ENCODE data around the gene ACACB. TPM values are rescaled to one million over a fixed set of nuclear protein-coding genes. Genes with fewer than 3 reads are reported as not detected.

ACACB gene
- total RNA-seq, 6 experiments from 2014 or later = 107 to 237 (median 187) TPM

DNA sequence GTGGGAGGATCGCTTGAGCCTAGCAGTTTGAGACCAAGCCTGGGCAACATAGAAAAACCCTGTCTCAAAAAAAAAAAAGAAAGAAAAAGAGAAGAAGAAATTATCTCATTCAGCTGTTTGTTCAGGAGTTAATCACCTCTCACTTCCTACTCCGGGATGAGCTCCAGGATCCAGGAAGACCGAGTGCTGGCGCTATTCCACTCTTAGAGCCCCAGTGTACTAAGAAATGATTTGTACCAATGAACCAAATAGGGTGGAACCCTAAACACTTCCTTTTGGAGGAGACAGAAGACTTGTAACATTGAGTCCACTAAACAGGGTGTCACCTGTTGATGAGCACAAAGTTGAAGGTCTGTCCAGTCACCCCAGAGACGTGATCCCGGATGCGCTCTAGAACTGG, 26.7 kb upstream of the ACACB start:
- TF ChIP-seq POLR2A (IDR thresholded peaks at IDR 0.05) = no peak
- TF ChIP-seq, protein P1, sequence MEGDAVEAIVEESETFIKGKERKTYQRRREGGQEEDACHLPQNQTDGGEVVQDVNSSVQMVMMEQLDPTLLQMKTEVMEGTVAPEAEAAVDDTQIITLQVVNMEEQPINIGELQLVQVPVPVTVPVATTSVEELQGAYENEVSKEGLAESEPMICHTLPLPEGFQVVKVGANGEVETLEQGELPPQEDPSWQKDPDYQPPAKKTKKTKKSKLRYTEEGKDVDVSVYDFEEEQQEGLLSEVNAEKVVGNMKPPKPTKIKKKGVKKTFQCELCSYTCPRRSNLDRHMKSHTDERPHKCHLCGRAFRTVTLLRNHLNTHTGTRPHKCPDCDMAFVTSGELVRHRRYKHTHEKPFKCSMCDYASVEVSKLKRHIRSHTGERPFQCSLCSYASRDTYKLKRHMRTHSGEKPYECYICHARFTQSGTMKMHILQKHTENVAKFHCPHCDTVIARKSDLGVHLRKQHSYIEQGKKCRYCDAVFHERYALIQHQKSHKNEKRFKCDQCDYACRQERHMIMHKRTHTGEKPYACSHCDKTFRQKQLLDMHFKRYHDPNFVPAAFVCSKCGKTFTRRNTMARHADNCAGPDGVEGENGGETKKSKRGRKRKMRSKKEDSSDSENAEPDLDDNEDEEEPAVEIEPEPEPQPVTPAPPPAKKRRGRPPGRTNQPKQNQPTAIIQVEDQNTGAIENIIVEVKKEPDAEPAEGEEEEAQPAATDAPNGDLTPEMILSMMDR (IDR thresholded peaks at IDR 0.05) = no peak
- no peaks in the 10 kb centered on the region for H3K9me3 ChIP-seq
- DNase-seq = no peak
- WGBS (ENCODE audit: insufficient coverage, low coverage, low lambda C conversion rate, missing lambda C conversion rate) = 74% methylated on average over 4 of the region's 7 CpGs
- H3K4me1 ChIP-seq = peaks cover 0 to 66% (median 15%) of the 10 kb centered on the region in 4 donors
- H3K27me3 ChIP-seq = no peaks in the 10 kb centered on the region
- no peak for ATAC-seq
- peaks cover 0 to 17% (median 9%) of the 10 kb centered on the region in 4 donors for H3K36me3 ChIP-seq
- intact Hi-C loops (cut with DNase I) = loop anchor here in 1 of 2 donors (5.0 kb wide), 1 partner anchor 37 kb away; the partner anchor contains the start of gene USP30
- no peak overlapping the region for H3K4me3 ChIP-seq
- peak overlapping the region in 1 of 3 donors; percentile 74 for H3K27ac ChIP-seq

- peak overlapping the region in 2 of 3 donors; percentile 65 for H3K27ac ChIP-seq
- no peak for ATAC-seq
- H3K4me1 ChIP-seq = peaks cover 0 to 43% (median 5%) of the 10 kb centered on the region in 4 donors
- TF ChIP-seq POLR2A (IDR thresholded peaks at IDR 0.05) = no peak
- TF ChIP-seq, protein P1 (IDR thresholded peaks at IDR 0.05) = no peak
- no peaks in the 10 kb centered on the region for H3K9me3 ChIP-seq
- intact Hi-C loops (cut with DNase I) = loop anchor here in 1 of 2 donors (5.0 kb wide), 1 partner anchor 40 kb away; the partner anchor contains the start of gene USP30
- H3K36me3 ChIP-seq = peaks cover 0 to 11% (median 4%) of the 10 kb centered on the region in 4 donors
- WGBS (ENCODE audit: insufficient coverage, low coverage, low lambda C conversion rate, missing lambda C conversion rate) = 19% methylated on average over 6 of the region's 6 CpGs
- DNase-seq = no peak
- peak overlapping the region; percentile 40 to 65 (median 55) for H3K4me3 ChIP-seq
- H3K27me3 ChIP-seq = no peaks in the 10 kb centered on the region
Measured at GRCh38 chr12:109092497-109093021, 23.8 kb upstream of the ACACB start.

- Histone ChIP-seq H3K27ac (peak within 1 kb of the TSS; percentile 36 to 65 (median 65)), H3K36me3 (peaks cover 0 to 9% (median 4%) of the 10 kb centered on the region in 4 donors), H3K9me3 (no peaks in the 10 kb centered on the region), H3K27me3 (no peaks in the 10 kb centered on the region), H3K4me3 (peak within 1 kb of the TSS; percentile 40 to 65 (median 55)), H3K4me1 (peaks cover 0 to 37% (median 2%) of the 10 kb centered on the region in 4 donors)
- ATAC-seq = peak; percentile 82 to 84 (median 83)
- 2% methylated on average over 25 of the region's 45 CpGs for WGBS (ENCODE audit: insufficient coverage, low coverage, low lambda C conversion rate, missing lambda C conversion rate)
- peak; percentile 94 for DNase-seq
- peak; percentile 77 for TF ChIP-seq POLR2A (IDR thresholded peaks at IDR 0.05)
- TF ChIP-seq, protein P1 (IDR thresholded peaks at IDR 0.05) = peak; percentile 98 to 99 (median 98)
- intact Hi-C loops (cut with DNase I) = loop anchor here in 1 of 2 donors (5.0 kb wide), 1 partner anchor 41 kb away; the partner anchor contains the start of gene USP30
Measured at GRCh38 chr12:109093022-109093918, 23.1 kb upstream of the ACACB start, which contains the start of gene ALKBH2. TSS of gene ALKBH2 (minus strand) at chr12:109093472. CDS start at chr12:109092786, 686 bp downstream.

- H3K4me1 ChIP-seq = peaks cover 0 to 28% (median 7%) of the 10 kb centered on the region in 4 donors
- WGBS (ENCODE audit: insufficient coverage, low coverage, low lambda C conversion rate, missing lambda C conversion rate) = 42% methylated on average over 11 of the region's 11 CpGs
- TF ChIP-seq, protein P1 (IDR thresholded peaks at IDR 0.05) = no peak
- no peak for TF ChIP-seq POLR2A (IDR thresholded peaks at IDR 0.05)
- intact Hi-C loops (cut with DNase I) = no loop called here
- no peak for DNase-seq
- ATAC-seq = no peak
- H3K36me3 ChIP-seq = peaks cover 0 to 4% (median 0%) of the 10 kb centered on the region in 4 donors
- H3K27ac ChIP-seq = no peak overlapping the region
- H3K27me3 ChIP-seq = no peaks in the 10 kb centered on the region
- no peaks in the 10 kb centered on the region for H3K9me3 ChIP-seq
- no peak overlapping the region for H3K4me3 ChIP-seq
Measured at GRCh38 chr12:109097140-109097434, 19.3 kb upstream of the ACACB start.
